OCI-LY1 (cell line): ENCODE results near the gene ABHD17C.

Source experiments
- H2AFZ ChIP-seq: fragments of 200-600 bp; sonication (generic), shearing (Covaris generic); 2 replicates; pipeline ENCODE4 v1.6.0; 2014; ENCODE audit warnings: antibody characterized with exemption, mild to moderate bottlenecking, low read length
- H3F3A ChIP-seq: fragments of 200-600 bp; sonication (generic), shearing (Covaris generic); 2 replicates; pipeline ENCODE4 v1.6.0; 2014; ENCODE audit warnings: mild to moderate bottlenecking, antibody characterized with exemption, low read length, moderate library complexity; ENCODE audit not compliant: insufficient read depth
- H3K27ac ChIP-seq: fragments of 200-600 bp; sonication (generic); 2 replicates; pipeline ENCODE4 v1.5.1; 2014; ENCODE audit warnings: low read length, mixed run types, mild to moderate bottlenecking, low read depth; ENCODE audit not compliant: poor library complexity, severe bottlenecking
- H3K27me3 ChIP-seq: fragments of 200-600 bp; sonication (generic); 2 replicates; pipeline ENCODE4 v1.6.0; 2014; ENCODE audit warnings: antibody characterized with exemption, mild to moderate bottlenecking, low read length, moderate library complexity; ENCODE audit not compliant: insufficient read depth
- H3K36me3 ChIP-seq: fragments of 200-600 bp; sonication (generic); 2 replicates; pipeline ENCODE4 v1.6.1; 2014; ENCODE audit warnings: mild to moderate bottlenecking, antibody characterized with exemption, low read length, moderate library complexity, mixed read lengths; ENCODE audit not compliant: insufficient read depth
- H3K4me1 ChIP-seq: fragments of 200-600 bp; sonication (generic); 2 replicates; pipeline ENCODE4 v1.5.1; 2014; ENCODE audit warnings: mild to moderate bottlenecking, low read length, moderate library complexity; ENCODE audit not compliant: insufficient read depth, severe bottlenecking
- H3K4me2 ChIP-seq: fragments of 200-600 bp; sonication (generic), shearing (Covaris generic); 2 replicates; pipeline ENCODE4 v1.6.1; 2014; ENCODE audit warnings: low read length
- H3K4me3 ChIP-seq: fragments of 200-600 bp; sonication (generic); 2 replicates; pipeline ENCODE4 v1.5.1; 2014; ENCODE audit warnings: low read length, low read depth, mild to moderate bottlenecking, mixed read lengths; ENCODE audit not compliant: poor library complexity, severe bottlenecking
- H3K79me2 ChIP-seq: fragments of 200-600 bp; shearing (Covaris generic); 2 replicates; pipeline ENCODE4 v1.6.1; 2016; ENCODE audit warnings: mixed run types, low read length, mixed read lengths; ENCODE audit not compliant: insufficient read depth
- H3K9ac ChIP-seq: fragments of 200-600 bp; sonication (generic), shearing (Covaris generic); 2 replicates; pipeline ENCODE4 v1.6.1; 2014; ENCODE audit warnings: mild to moderate bottlenecking, low read length, mixed read lengths
- H3K9me2 ChIP-seq: fragments of 200-600 bp; sonication (generic), shearing (Covaris generic); 2 replicates; pipeline ENCODE4 v1.6.1; 2014; ENCODE audit warnings: low read depth, mild to moderate bottlenecking, low read length, mixed read lengths
- H3K9me3 ChIP-seq: fragments of 200-600 bp; shearing (Covaris generic); 2 replicates; pipeline ENCODE4 v1.6.1; 2014; ENCODE audit warnings: low read length, mixed read lengths
- H4K20me1 ChIP-seq: fragments of 200-600 bp; sonication (generic), shearing (Covaris generic); 2 replicates; pipeline ENCODE4 v1.6.0; 2016; ENCODE audit warnings: mild to moderate bottlenecking, low read length; ENCODE audit not compliant: insufficient read depth
- EZH2 ChIP-seq: fragments of 200-600 bp; sonication (generic), shearing (Covaris generic); IDR thresholded peaks from 2 replicates; pipeline ENCODE4 v1.8.0; 2017; ENCODE audit warnings: borderline replicate concordance, mixed run types, mild to moderate bottlenecking, antibody characterized with exemption, low read length, moderate library complexity, mixed read lengths
- TF ChIP-seq, protein P1 (sequence below): fragments of 200-600 bp; sonication (generic), shearing (Covaris generic); IDR thresholded peaks from 2 replicates; pipeline ENCODE4 v1.5.1; 2017; ENCODE audit warnings: mild to moderate bottlenecking, antibody characterized with exemption, low read length, moderate library complexity, mixed read lengths

ABHD17C gene

DNA sequence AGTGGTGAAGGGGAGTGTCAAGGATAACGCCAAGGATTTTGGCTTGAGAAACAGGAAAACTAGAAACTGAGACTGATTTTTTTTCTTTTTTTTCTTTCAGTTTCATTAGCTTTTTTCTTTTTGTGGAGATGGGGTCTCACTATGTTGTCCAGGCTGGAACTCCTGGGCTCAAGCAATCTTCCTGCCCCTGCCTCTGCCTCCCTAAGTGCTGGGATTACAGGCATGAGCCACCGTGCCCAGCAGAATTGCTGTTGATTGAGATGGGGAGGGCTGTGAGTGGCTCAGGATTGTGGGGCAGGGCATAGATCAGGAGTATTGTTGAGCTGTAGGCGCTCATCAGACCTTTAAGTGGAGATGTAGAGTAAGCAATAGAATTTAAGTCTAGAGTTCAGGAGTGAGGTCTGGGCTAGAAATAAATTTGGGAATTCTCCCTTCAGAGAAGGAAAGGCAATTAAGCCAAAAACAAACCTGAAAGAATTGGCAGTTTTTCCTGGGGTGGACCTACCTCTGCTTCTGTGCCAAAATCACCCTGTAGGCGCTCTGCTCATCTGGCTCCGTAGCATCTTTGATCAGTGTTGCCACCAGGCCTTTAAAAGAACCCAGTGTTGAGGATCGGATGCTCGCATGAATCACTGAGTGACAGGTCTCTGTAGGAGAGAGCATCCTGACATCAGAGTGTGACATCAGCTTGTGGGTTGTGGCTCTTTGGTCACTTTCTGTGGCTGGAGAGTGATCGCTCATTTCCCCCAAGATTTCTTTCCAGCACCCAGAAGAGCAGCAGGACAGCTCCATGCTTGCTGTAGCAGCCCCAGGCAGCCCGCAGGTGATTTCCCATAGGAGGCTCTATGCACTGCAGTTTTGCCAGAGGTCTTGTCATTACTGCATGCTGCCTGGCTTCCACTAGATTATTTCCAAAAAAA is 15.8 kb downstream of the ABHD17C start:
- H3K4me3 ChIP-seq = no peak overlapping the region

DNA sequence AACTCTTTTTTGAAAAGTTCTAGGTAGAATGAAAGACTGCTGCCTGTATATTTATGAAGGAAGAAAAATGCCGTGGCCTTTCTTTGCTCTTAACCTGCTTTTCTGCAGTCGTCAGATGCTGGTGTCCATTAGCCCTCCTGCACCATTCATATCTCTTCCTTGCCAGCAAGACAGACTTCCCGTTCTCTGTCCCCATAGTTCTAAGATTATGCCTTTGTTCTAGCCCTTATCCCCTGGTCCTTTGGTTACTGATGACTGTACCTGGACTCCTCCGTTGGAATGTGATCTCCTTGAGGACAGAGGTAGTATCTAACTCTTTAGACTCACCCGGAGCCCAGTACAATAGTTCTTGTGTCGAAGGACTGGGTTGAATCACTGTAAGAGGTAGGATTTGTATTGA is 16.8 kb downstream of the ABHD17C start:
- no peaks in the 10 kb centered on the region for H4K20me1 ChIP-seq
- H3K27me3 ChIP-seq = no peaks in the 10 kb centered on the region
- H3K9me3 ChIP-seq = no peaks in the 10 kb centered on the region
- no peaks in the 10 kb centered on the region for H3K36me3 ChIP-seq
- no peaks in the 10 kb centered on the region for H3K79me2 ChIP-seq
- no peaks in the 10 kb centered on the region for H3K9me2 ChIP-seq
- no peak for TF ChIP-seq EZH2
- TF ChIP-seq, protein P1, sequence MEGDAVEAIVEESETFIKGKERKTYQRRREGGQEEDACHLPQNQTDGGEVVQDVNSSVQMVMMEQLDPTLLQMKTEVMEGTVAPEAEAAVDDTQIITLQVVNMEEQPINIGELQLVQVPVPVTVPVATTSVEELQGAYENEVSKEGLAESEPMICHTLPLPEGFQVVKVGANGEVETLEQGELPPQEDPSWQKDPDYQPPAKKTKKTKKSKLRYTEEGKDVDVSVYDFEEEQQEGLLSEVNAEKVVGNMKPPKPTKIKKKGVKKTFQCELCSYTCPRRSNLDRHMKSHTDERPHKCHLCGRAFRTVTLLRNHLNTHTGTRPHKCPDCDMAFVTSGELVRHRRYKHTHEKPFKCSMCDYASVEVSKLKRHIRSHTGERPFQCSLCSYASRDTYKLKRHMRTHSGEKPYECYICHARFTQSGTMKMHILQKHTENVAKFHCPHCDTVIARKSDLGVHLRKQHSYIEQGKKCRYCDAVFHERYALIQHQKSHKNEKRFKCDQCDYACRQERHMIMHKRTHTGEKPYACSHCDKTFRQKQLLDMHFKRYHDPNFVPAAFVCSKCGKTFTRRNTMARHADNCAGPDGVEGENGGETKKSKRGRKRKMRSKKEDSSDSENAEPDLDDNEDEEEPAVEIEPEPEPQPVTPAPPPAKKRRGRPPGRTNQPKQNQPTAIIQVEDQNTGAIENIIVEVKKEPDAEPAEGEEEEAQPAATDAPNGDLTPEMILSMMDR = no peak
- H3K27ac ChIP-seq = no peak overlapping the region
- no peaks in the 10 kb centered on the region for H3F3A ChIP-seq
- no peak overlapping the region for H2AFZ ChIP-seq
- H3K9ac ChIP-seq = no peak overlapping the region
- H3K4me2 ChIP-seq = no peak overlapping the region
- no peaks in the 10 kb centered on the region for H3K4me1 ChIP-seq
- H3K4me3 ChIP-seq = no peak overlapping the region

More for the DNA sequence above, 15.8 kb downstream of the ABHD17C start:
- H2AFZ ChIP-seq = no peak overlapping the region
- H3K9me3 ChIP-seq = no peaks in the 10 kb centered on the region
- H3K9me2 ChIP-seq = no peaks in the 10 kb centered on the region
- H3K4me2 ChIP-seq = no peak overlapping the region
- TF ChIP-seq, protein P1 = no peak
- TF ChIP-seq EZH2 = no peak
- no peak overlapping the region for H3K27ac ChIP-seq
- no peaks in the 10 kb centered on the region for H4K20me1 ChIP-seq
- no peak overlapping the region for H3K9ac ChIP-seq
- no peaks in the 10 kb centered on the region for H3K36me3 ChIP-seq
- no peaks in the 10 kb centered on the region for H3K79me2 ChIP-seq
- H3K4me1 ChIP-seq = no peaks in the 10 kb centered on the region
- no peaks in the 10 kb centered on the region for H3K27me3 ChIP-seq
- H3F3A ChIP-seq = no peaks in the 10 kb centered on the region

DNA sequence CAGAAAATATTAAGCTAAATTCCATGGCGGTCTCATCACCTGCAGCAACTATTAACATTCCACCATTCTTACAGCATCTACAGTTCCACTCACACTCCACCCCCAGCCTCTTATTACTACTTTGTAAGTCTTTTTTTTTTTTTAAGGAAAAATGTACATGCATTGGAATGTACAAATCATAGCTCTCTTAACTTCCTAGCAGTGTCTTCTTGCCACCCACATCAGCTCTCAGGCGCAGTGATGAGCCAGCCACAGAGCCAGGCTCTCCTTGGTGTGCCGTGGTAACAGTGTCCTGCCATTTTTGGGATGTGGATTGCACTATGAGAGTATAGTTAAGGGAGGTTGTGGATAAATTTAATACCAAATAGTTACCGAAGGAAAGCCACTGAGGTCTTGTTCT is 17.8 kb downstream of the ABHD17C start:
- H4K20me1 ChIP-seq = no peaks in the 10 kb centered on the region
- no peak overlapping the region for H3K27ac ChIP-seq
- H3K79me2 ChIP-seq = no peaks in the 10 kb centered on the region
- no peak overlapping the region for H3K4me3 ChIP-seq
- H3K9me2 ChIP-seq = no peaks in the 10 kb centered on the region
- H3K9me3 ChIP-seq = no peaks in the 10 kb centered on the region
- H3K9ac ChIP-seq = no peak overlapping the region
- H3F3A ChIP-seq = no peaks in the 10 kb centered on the region
- no peaks in the 10 kb centered on the region for H3K4me1 ChIP-seq
- H3K4me2 ChIP-seq = no peak overlapping the region
- TF ChIP-seq EZH2 = no peak
- TF ChIP-seq, protein P1 = no peak
- no peaks in the 10 kb centered on the region for H3K27me3 ChIP-seq
- no peaks in the 10 kb centered on the region for H3K36me3 ChIP-seq
- no peak overlapping the region for H2AFZ ChIP-seq
